Measurements from ENCODE around the gene GDF11.

GRCh38 chr12:55720071-55720564, 22.8 kb upstream of the GDF11 start, which contains the start of gene RDH5:
- TF ChIP-seq CTCF (tag by site-specific recombination; IDR thresholded peaks at IDR 0.05) (no peak), TSHZ1 (tag by site-specific recombination; IDR thresholded peaks at IDR 0.05; ENCODE audit: borderline replicate concordance) (no peak), KLF16 (tag by site-specific recombination; IDR thresholded peaks at IDR 0.05) (no peak), ZNF585B (tag by site-specific recombination; IDR thresholded peaks at IDR 0.05) (no peak), OSR2 (tag by site-specific recombination; IDR thresholded peaks at IDR 0.05) (no peak), ZNF707 (tag by site-specific recombination; IDR thresholded peaks at IDR 0.05) (no peak), ZNF140 (tag by site-specific recombination; IDR thresholded peaks at IDR 0.05) (no peak), ZNF449 (tag by site-specific recombination; IDR thresholded peaks at IDR 0.05) (no peak), PBX3 (CRISPR knock-in tag; IDR thresholded peaks at IDR 0.05) (no peak), SP2 (tag by site-specific recombination; IDR thresholded peaks at IDR 0.05) (no peak), WT1 (tag by site-specific recombination; IDR thresholded peaks at IDR 0.05) (no peak)
